GM19099 (cell line): ENCODE measurements around the gene PTCRA.

ENCODE experiments used
- POLR2A ChIP-seq: IDR thresholded peaks from 3 replicates; pipeline ENCODE4 v1.6.1; 2011; ENCODE audit warnings: low read depth; ENCODE audit not compliant: insufficient read length; ENCODE audit errors: extremely low read depth

PTCRA gene

DNA sequence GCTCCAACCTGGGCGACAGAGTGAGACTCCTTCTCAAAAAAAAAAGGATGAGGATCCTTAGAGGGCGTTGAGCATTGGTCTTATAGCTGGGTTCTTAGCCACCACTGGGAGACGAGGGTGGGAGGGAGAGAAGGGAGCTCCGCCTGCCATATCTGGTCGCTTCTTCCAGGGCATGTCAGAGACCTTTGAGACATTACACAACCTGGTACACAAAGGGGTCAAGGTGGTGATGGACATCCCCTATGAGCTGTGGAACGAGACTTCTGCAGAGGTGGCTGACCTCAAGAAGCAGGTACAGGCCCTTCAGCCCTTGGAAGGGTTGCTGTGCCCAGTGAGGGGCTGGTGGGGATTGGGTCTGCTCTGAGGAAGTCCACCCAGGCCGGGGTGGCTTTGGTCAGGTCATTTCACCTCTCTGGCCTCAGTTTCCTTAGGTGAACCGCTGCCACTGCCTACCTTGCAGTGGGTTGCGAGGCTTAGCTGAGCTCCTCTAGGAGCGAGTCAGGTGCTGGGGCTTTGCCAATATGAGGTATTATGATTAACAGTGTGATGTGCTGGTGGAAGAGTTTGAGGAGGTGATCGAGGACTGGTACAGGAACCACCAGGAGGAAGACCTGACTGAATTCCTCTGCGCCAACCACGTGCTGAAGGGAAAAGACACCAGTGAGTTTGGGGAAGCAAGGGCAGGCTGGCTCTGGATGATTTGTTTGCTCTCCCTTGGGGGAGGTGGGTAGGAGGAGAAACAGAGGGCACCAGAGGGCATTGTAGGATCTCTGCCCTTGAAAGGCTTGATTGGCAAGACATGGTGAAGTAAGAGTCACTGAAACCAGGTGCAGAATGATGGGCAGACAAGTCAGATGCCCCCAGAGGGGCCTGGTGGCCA is 21.9 kb downstream of the PTCRA start:
- TF ChIP-seq POLR2A = no peak

DNA sequence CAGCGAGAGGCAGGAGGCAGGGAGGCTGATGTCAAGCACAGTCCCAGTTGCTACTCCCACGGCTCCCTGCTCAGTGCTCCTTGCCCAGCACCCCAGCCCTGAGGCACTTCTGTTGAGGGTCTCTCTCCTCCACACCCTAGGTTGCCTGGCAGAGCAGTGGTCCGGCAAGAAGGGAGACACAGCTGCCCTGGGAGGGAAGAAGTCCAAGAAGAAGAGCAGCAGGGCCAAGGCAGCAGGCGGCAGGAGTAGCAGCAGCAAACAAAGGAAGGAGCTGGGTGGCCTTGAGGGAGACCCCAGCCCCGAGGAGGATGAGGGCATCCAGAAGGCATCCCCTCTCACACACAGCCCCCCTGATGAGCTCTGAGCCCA is 22.6 kb downstream of the PTCRA start:
- no peak for TF ChIP-seq POLR2A

DNA sequence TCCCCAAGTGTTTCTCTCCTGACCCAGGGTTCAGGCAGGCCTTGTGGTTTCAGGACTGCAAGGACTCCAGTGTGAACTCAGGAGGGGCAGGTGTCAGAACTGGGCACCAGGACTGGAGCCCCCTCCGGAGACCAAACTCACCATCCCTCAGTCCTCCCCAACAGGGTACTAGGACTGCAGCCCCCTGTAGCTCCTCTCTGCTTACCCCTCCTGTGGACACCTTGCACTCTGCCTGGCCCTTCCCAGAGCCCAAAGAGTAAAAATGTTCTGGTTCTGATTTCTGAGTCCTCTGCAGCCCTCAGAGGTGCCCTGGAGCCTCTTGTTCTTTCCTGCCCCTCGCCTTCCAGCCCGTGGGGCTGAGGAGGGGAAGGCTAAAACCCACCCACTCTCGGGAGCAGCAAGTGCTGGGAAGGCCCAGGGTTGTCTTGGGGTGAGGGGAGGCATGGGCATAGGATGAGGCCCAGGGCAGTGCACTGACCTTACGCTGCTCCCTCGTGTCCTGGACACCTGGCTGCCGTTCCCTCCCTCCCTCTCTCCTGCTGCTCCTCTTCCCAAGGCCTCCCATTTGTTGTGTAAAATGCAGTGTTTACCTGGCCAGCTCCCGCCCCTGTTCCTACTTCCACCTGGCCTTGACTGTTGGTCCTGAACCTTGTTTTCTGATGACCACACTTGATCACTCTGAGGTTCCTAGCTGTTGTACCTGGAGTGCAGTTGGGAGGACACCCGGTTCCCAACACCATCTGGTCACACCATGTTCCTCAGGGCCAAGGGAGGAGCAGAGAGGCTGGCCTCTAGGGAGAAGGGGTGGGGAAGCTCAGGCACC is 23.3 kb downstream of the PTCRA start:
- no peak for TF ChIP-seq POLR2A

DNA sequence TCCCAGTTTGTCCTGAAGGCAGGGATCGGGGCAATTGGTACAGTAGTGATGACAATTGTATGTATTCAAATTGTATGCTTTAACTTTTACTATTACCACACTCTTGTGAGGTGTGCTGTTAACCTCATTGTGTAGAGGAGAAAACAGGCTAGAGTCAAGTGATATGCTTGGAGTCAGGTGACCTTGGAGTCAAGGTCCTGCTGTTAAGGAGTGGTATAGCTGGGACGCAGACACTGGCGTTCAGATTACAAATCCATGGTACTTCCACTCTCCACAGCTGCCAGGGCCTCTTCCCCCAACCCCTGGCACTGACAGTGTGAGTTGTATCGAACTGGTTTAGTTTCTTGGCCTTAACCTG is 23.9 kb downstream of the PTCRA start:
- no peak for TF ChIP-seq POLR2A

DNA sequence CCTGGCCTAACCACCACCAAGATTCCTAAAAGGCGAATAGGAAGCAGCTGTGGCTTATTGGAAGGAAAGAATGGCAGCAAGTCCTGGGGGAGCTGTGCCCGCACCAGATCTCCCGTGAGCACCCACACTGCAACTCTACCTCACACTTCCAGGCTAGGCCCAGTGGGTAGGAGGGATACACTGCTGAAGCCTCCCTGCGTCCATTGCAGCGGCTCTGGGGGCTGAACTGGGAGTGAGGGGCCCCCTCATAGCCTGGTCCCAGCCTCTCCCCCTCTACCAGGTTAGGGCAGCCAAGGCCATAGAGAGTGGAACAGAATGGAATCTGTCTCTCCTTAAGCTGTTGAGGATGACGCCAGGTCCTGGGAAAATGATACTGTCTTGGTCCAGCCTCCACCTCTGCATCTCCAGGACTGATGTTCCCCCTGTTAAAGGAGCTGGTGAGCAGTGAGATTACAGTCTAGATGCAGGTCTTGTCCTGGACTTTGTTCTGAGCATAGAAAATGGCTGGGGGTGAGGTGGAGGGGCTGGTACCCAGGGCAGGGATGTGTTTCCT is 24.7 kb downstream of the PTCRA start:
- TF ChIP-seq POLR2A = no peak

DNA sequence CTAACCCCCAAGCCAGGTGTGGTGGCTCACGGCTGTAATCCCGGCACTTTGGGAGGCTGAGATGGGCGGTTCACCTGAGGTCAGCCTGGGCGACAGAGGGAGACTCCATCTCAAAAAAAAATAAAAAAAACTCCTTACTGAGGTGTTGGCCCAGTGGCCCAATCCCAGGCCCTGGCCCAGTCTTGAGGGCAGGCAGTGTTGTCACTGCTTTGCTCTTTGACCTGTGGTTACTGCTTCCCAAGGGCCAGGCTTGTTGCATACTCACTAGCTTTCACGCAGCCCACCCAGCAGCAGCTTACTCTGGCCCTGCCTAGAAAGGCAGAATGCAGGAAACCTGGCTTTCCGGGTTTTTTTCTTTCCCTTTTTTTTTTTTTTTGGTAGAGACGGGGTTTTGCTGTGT is 26.6 kb downstream of the PTCRA start:
- no peak for TF ChIP-seq POLR2A

DNA sequence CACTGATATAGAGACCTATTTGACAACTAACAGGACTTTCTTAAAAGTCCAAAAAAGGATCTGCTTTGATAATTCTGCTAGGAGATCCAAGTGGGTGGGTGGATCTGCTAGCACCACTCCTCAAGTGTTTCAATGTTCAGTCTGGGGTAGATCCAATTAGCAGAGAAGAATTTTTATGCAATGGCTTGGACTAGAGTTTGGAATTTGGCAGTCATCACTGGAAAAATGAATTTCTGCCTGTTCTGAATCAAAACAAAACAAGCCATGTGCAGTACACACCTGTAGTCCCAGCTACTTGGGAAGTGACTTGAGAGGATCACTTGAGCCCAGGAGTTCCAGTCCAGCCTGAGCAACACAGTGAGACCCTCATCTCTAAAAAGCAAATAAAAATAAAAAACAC is 32.1 kb downstream of the PTCRA start:
- TF ChIP-seq POLR2A = no peak

DNA sequence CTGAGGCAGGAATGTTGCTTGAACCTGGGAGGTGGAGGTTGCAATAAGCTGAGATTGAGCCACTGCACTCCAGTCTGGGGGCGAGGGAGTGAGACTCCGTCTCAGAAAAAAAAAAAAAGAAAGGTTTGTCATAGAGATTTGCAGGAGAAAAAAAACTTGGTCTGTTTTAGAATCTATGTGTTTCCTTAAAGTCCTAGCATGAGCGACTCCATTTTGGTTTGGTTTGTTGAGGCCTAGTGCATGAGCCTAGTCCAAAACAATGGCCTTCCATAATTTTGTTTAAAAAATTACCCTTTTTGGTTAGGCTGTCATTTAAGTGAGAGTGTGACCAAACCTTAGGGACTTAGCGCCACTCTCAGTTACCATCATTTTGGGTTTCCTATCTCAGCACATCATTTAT is 36.5 kb downstream of the PTCRA start:
- no peak for TF ChIP-seq POLR2A

DNA sequence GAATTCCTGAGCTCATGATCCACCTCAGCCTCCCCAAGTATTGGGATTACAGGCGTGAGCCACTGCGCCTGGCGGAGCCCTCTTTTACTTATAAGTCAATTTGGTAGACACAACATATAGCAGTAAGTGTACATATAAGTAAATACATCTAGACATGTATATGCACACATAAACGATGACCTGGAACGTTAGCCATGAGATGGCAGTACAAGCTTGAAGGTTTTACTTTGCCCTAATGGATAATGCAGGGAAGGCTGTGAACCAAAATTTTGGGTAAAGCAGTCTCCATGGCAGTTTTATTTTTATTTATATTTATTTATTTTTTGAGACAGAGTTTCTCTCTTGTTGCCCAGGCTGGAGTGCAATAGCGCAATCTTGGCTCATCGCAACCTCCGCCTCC is 42.3 kb downstream of the PTCRA start:
- TF ChIP-seq POLR2A = no peak

DNA sequence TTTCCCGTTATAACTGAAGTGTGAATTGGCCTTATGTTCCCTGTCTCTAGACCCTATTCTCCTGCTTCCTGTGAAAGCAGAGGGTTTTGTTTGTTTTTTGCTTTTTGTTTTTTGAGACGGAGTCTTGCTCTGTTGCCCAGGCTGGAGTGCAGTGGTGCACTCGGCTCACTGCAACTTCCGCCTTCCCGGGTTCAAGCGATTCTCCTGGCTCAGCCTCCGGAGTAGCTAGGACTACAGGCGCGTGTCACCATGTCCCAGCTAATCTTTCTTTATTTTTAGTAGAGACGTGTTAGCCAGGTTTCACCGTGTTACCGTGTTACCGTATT is 44.0 kb downstream of the PTCRA start:
- no peak for TF ChIP-seq POLR2A

DNA sequence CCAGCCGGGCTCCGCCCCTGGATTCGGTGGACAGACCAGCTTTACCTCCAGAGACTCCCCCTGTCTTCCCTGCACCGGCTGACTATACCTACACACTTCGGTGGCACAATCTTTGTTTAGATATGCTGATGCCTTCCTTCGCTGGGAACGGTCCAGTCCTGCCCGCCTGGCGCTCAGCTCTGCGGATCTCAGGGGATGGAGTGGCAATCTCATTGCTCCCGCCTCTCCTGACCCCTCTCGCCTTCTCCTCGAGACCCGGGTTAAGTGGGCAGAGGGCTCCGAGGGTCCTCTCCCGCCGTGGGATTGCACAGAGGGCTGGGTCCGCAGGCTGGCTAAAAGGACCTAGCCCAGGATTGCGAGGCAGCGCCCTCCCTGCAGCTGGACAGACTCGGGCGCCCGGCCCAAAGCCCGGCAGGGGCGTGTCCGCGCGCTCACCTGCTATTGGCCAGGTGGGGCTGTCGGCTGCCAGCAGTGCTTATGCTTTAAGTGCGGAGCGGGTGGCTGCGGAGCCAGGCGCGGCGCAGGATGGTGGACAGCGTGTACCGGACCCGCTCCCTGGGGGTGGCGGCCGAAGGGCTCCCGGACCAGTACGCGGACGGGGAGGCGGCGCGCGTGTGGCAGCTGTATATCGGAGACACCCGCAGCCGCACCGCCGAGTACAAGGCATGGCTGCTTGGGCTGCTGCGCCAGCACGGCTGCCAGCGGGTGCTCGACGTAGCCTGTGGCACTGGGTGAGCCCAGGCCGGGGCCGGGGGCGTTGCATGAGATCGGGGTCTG is 44.6 kb downstream of the PTCRA start, which contains the start of gene GNMT:
TSS of gene GNMT (plus strand) at position 512 of the 777 bp plus-strand sequence. CDS start at position 526, 14 bp downstream.
- no peak for TF ChIP-seq POLR2A

DNA sequence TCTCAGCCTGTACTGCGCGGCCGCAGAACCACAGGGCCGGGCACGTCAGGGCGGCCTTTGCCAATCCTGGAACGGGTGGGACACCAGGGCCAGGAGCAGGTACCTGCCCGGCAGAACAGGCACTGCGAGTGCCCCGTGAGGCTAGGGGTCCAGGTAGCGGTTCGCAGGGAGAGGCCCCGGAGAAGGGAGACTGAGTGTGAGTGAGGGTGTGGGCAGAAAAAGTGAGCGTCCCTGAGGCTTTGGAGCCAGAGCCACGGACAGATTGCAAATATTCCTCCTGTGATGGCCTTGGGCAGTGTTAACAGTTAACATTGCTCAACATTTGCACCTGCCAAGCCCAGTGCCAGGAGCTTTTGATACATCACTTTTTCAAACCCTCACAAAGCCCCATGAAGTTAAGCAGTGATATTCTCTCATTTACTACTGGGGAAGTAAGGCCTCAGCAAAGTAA is 45.2 kb downstream of the PTCRA start:
- no peak for TF ChIP-seq POLR2A

DNA sequence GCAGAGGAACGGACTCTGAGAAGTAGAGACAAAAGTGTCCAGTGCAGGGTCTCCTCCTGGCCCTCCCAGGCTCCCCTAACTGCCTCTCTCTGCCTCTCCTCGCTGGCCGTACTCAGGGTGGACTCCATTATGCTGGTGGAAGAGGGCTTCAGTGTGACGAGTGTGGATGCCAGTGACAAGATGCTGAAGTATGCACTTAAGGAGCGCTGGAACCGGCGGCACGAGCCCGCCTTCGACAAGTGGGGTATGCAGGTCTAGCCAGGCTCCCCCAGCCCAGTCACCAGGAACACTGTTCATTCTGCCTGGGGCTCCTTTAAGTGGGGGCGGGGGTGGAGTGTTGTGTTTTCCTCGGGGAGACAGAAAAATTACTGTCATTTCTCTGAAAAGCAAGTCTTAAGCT is 46.2 kb downstream of the PTCRA start:
- TF ChIP-seq POLR2A = no peak

DNA sequence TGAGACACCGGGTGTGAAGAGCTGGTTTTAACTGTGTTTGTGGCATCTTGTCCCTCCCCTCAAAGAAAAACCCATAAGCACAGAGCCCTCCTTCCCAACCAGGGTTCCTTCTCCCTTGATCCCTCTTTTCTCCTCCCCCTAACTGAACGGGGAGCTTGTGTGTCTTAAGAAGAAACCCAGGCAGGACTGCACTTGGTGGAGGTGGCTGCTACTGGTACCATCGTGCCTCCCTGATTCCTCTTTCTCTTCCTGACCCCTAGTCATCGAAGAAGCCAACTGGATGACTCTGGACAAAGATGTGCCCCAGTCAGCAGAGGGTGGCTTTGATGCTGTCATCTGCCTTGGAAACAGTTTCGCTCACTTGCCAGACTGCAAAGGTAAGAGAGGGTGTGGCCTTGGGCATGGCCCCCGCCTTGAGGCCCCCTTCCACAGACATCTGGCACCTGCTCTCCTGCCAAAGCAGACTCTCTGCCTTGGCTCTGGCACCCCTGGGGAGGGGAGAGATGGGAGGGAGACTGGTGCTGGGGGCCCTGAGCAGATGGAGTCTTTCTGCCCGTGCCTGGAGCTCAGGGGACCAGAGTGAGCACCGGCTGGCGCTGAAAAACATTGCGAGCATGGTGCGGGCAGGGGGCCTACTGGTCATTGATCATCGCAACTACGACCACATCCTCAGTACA is 46.8 kb downstream of the PTCRA start:
- TF ChIP-seq POLR2A = no peak

DNA sequence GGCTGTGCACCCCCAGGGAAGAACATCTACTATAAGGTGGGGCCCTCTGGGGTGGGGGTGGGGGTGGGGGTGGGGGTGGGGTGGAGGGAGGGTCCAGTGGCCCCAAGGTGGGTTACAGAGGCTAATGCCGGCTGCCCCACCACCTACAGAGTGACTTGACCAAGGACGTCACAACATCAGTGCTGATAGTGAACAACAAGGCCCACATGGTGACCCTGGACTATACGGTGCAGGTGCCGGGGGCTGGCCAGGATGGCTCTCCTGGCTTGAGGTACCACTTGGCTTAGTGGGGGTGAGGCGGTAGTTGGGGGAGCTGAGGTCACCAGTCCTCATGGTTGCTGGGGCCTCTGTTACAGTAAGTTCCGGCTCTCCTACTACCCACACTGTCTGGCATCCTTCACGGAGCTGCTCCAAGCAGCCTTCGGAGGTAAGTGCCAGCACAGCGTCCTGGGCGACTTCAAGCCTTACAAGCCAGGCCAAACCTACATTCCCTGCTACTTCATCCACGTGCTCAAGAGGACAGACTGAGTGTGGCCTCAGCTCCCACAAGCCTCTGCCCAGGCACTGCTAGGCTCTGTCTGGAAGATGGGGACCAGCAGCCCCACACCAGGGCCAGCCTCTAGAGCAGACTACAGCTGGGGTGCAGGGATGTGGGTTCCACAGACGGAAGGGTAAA is 47.5 kb downstream of the PTCRA start:
- TF ChIP-seq POLR2A = no peak
